ENCODE data around the gene NHSL2.

GRCh38 chrX:72015383-72015782 lies 104.7 kb downstream of the NHSL2 start:
- TF ChIP-seq CTCF (conservative IDR thresholded peaks at IDR 0.05) (no peak), EZH2 (IDR thresholded peaks at IDR 0.05; ENCODE audit: low read depth) (no peak)

Data from PC-9 (cell line).